LHCN-M2 (cell line): Measurements from ENCODE around the gene CCL4L2. TPM values are rescaled to one million over a fixed set of nuclear protein-coding genes. Genes with fewer than 3 reads are reported as not detected.
"Not testable (repeated sequence)": the region's sequence is repeated elsewhere in the genome, so short reads cannot be mapped to it uniquely, and the experiment has no call there.

Source experiments
- DNase-seq: peaks from one replicate; pipeline ENCODE4 v3.0.0-alpha.2; 2012; ENCODE audit warnings: low read depth
- total RNA-seq: library from RNA; depleted of rRNA; stranded (reverse); fragments of >200 nt; gene quantifications from 2 replicates; pipeline ENCODE4 v1.2.3, GENCODE V29; 2014; rRNA removed

The CCL4L2 gene
- total RNA-seq, 1 experiment from 2014 or later: not detected

GRCh38 chr17:36220737-36221580, 10.1 kb downstream of the CCL4L2 start:
- DNase-seq: not testable (repeated sequence)

GRCh38 chr17:36221581-36222100, 10.8 kb downstream of the CCL4L2 start:
- not testable (repeated sequence) for DNase-seq

- DNase-seq: not testable (repeated sequence)
Measured at GRCh38 chr17:36222967-36223366, 12.1 kb downstream of the CCL4L2 start.

- not testable (repeated sequence) for DNase-seq
Measured at GRCh38 chr17:36229644-36230043, 18.8 kb downstream of the CCL4L2 start.

- DNase-seq: not testable (repeated sequence)
Measured at GRCh38 chr17:36242046-36242445, 31.2 kb downstream of the CCL4L2 start.

Other genes with a start within 250 kb of the CCL4L2 start
- not detected in 2 replicates for gene CCL16, start 229.6 kb upstream of the CCL4L2 start, total RNA-seq
- not detected in 2 replicates for gene CCL14, start 224.3 kb upstream of the CCL4L2 start, total RNA-seq
- not detected in 2 replicates for gene CCL15, start 209.5 kb upstream of the CCL4L2 start, total RNA-seq
- gene CCL23, start 193.1 kb upstream of the CCL4L2 start, total RNA-seq: not detected in 2 replicates
- not detected in 2 replicates for gene CCL18, start 146.8 kb upstream of the CCL4L2 start, total RNA-seq
- not detected in 2 replicates for gene CCL3, start 120.9 kb upstream of the CCL4L2 start, total RNA-seq
- not detected in 2 replicates for gene CCL4, start 107.2 kb upstream of the CCL4L2 start, total RNA-seq
- gene TBC1D3B, start 34.4 kb upstream of the CCL4L2 start, total RNA-seq: 1.4 TPM in 1 of 2 replicates, not detected in the other
- not detected in 2 replicates for gene CCL3L1, start 14.3 kb upstream of the CCL4L2 start, total RNA-seq
- gene TBC1D3I, start 53.5 kb downstream of the CCL4L2 start, total RNA-seq: 0.23 TPM in 1 of 2 replicates, not detected in the other
- gene TBC1D3G, start 112.8 kb downstream of the CCL4L2 start, total RNA-seq: not detected in 2 replicates
- not detected in 2 replicates for gene TBC1D3H, start 177.4 kb downstream of the CCL4L2 start, total RNA-seq